Activated T-cell treated with anti-CD3 and anti-CD28 coated beads, Interleukin-2, amount 50 U/mL, for 4 hours (primary cell): ENCODE data around the gene SYPL2. TPM values are rescaled to one million over a fixed set of nuclear protein-coding genes. Genes with fewer than 3 reads are reported as not detected.

ENCODE experiments used
- ATAC-seq, 2 donors: fragments of 200-7000 bp; cut with Tn5 transposase; one replicate each; pipeline ENCODE4 v1.10.0; 2021
- DNase-seq: peaks from one replicate; pipeline ENCODE4 v3.0.0-alpha.2; 2020
- H3K27me3 Mint-ChIP-seq: one replicate; pipeline ENCODE4 v1.8.0; 2021; ENCODE audit warnings: low read depth, mixed read lengths
- H3K36me3 Mint-ChIP-seq: one replicate; pipeline ENCODE4 v1.8.0; 2022; ENCODE audit warnings: mixed read lengths; ENCODE audit not compliant: insufficient read depth
- H3K4me1 Mint-ChIP-seq: one replicate; pipeline ENCODE4 v1.8.0; 2021; ENCODE audit warnings: low read depth, mixed read lengths
- H3K4me3 Mint-ChIP-seq: one replicate; pipeline ENCODE4 v1.8.0; 2021; ENCODE audit warnings: mild to moderate bottlenecking, moderate library complexity, mixed read lengths
- H3K9me3 Mint-ChIP-seq: one replicate; pipeline ENCODE4 v1.8.0; 2021; ENCODE audit warnings: mixed read lengths
- total RNA-seq, 3 donors: library from RNA; stranded (reverse); gene quantifications; one replicate each; pipeline ENCODE4 v1.2.1, GENCODE V29; 2021

The SYPL2 gene
- total RNA-seq, 3 donors from 2014 or later, result 0.13 to 0.37 TPM; not detected in 1

DNA sequence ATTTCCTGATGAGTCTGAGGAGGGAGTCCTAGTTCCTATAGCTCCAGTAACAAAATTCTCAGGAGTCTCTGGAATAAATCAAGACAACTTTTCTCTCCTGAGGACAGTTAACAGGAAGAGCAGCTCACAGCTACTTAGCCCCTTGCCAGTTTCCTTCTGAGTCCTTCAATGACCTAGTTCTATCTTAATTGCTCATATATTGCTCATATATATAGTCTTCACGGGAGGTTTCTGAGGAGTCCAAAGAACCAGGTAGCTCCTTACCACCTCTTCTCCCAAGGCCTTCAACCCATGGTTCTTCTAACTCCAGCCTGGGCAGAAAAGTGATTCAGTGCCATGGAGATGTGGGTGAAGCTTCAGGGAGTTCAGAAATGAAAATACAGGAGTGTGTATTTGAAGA is 38.6 kb downstream of the SYPL2 start:
- H3K4me3 Mint-ChIP-seq, result no peak overlapping the region
- H3K9me3 Mint-ChIP-seq, result no peaks in the 10 kb centered on the region
- no peak for DNase-seq
- H3K4me1 Mint-ChIP-seq, result peaks cover 88% of the 10 kb centered on the region
- H3K36me3 Mint-ChIP-seq, result peaks cover 6% of the 10 kb centered on the region
- no peaks in the 10 kb centered on the region for H3K27me3 Mint-ChIP-seq
- peak; percentile 22 to 38 for ATAC-seq

- peaks cover 6% of the 10 kb centered on the region for H3K36me3 Mint-ChIP-seq
- H3K4me3 Mint-ChIP-seq, result peak overlapping the region; percentile 85
- peaks cover 69% of the 10 kb centered on the region for H3K4me1 Mint-ChIP-seq
- ATAC-seq, result no peak
- H3K9me3 Mint-ChIP-seq, result no peaks in the 10 kb centered on the region
- no peaks in the 10 kb centered on the region for H3K27me3 Mint-ChIP-seq
- DNase-seq, result no peak
These were observed 41.9 kb downstream of the SYPL2 start for GRCh38 chr1:109508001-109508872.

DNA sequence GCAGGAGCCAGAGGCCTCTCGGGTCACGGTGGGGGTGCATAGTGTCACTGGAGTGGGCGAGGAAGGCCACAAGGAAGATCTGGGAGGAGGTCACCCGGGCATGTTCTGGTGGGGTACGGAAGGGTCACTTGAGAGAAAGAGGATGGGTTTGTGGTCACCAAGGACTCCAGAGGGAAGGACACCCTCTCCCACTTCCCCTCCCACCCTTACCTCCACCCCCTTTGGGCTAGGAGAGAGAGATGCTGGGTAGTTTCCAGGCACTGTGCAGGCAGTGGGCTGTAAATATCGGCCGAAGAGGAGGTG is 42.5 kb downstream of the SYPL2 start:
- peaks cover 6% of the 10 kb centered on the region for H3K36me3 Mint-ChIP-seq
- no peaks in the 10 kb centered on the region for H3K9me3 Mint-ChIP-seq
- H3K4me3 Mint-ChIP-seq, result peak overlapping the region; percentile 85
- no peak for DNase-seq
- peaks cover 64% of the 10 kb centered on the region for H3K4me1 Mint-ChIP-seq
- peak in 1 of 2 donors; percentile 1 for ATAC-seq
- H3K27me3 Mint-ChIP-seq, result no peaks in the 10 kb centered on the region

DNA sequence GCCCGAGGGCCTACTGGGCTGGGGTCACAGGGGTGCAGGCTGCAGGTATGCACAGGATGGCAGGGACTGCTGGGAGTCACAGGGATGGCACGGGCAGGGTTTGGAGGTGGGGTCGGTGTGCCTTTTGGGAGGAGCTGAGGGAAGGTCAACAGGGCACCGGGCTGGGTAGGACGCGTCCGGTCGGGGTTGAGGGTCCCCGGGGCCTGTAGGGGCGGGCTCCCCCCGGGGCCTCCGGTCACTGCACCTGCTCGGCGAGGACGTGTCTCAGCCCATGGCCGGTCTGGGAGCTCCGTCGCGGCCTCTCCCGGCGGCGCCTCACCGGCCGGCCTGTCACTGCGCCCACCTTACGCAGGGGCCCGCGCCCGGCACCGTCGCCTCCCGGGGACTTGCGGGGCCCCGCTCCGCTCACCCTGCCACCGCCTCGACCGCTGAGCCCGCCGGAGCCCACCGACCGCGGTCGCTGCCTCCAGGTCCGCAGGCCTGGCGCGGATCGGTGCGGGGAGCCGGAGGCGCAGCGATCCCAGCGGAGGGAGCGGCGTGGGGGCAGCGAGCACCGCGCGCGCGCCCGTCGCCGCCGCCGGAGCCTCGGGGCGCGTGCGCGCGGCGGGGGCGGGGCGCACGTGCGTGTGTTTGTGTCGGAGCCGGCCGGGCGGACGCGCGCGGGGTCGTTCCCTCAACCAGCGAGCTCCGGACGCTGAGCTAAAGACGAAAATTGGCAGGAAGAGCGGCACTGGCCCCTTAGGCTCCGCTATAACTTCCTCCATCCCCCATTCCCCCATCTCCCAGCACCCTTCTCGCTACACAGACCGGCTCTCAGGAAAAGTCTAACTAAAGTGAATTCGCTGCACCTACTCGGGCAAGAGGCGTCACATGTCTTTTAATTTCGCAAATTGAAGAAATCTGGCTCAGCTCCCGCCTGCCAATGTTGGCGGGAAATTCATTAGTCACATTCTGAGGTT is 43.1 kb downstream of the SYPL2 start, which contains the start of gene AMIGO1:
Gene AMIGO1, minus strand, starts transcription at position 552 of the 959 bp plus-strand sequence. CDS start 815 bp downstream, outside the sequence.
- peaks cover 59% of the 10 kb centered on the region for H3K4me1 Mint-ChIP-seq
- H3K36me3 Mint-ChIP-seq, result peaks cover 6% of the 10 kb centered on the region
- no peaks in the 10 kb centered on the region for H3K9me3 Mint-ChIP-seq
- ATAC-seq (peak; percentile 72 to 77), DNase-seq (peak; percentile 53)
- H3K27me3 Mint-ChIP-seq, result no peaks in the 10 kb centered on the region
- H3K4me3 Mint-ChIP-seq, result peak within 1 kb of the TSS; percentile 91

DNA sequence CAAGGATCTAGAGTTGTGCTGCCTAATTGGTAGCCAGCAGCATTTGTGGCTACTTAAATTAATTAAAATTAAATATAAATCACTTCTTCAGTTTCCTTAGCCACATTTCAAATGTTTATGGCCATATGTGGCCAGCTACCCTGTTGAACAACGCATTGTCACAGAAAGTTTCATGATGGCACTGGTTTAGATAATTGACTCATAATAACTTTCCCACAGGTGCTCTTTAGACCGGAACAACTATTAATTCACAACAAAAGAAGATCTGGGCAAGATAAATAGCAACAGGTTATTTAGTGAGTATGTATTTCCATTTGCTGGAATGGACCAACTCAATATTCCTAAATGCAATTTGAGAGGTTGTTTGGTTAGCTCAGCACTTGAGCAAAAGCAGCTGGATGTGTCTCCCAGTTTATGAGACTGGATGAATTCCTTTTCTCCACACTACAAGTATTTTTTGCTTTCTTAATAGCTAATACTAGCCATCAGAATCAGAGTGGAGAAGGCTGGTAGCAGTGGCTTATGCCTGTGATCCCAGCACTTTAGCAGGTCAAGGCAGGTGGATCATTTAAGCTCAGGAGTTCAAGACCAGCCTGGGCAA is 46.9 kb downstream of the SYPL2 start:
- Mint-ChIP-seq H3K9me3 (no peaks in the 10 kb centered on the region), H3K4me3 (no peak overlapping the region), H3K36me3 (peaks cover under 1% of the 10 kb centered on the region), H3K4me1 (peaks cover 27% of the 10 kb centered on the region), H3K27me3 (no peaks in the 10 kb centered on the region)
- ATAC-seq, result no peak
- DNase-seq, result no peak

DNA sequence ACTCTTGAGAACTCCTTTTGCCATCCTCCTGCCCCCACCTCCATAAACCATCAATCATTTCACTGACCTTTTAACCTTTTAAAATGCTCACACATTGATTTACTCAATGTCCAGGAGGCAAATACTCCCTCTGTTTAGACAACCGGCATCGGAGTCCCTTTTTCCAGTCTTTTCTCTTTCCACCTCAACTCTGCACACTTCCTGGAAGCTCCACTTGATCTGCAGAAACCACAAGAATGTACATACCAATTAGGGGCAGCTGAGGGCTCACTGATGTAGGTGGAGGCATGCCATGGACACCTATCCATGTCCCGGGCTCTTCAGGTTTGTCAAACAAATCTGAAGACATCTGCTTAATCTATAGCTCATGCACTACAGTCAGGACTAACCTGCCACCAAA is 48.5 kb downstream of the SYPL2 start:
- Mint-ChIP-seq H3K36me3 (no peaks in the 10 kb centered on the region), H3K4me3 (no peak overlapping the region), H3K9me3 (no peaks in the 10 kb centered on the region), H3K4me1 (peaks cover 15% of the 10 kb centered on the region), H3K27me3 (no peaks in the 10 kb centered on the region)
- no peak for DNase-seq
- no peak for ATAC-seq

DNA sequence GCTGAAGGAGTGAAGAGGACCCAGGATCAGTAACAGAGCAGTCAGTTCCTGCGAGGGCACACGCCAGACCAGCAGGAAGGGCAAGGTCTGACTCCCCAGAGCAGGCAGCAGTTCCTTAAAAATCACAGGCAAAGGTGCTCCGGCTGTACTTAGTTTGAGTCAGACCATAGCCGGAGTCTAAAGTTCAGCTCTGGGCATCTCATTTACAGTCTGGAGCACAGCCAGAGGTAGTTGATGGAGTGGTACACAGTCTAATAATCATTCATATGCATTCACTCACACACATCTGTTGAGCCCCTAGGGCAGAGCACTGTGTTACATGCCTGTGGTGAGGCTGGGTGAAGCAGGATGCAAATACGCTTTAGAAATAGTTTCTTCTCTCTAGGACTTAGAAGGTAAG is 50.5 kb downstream of the SYPL2 start:
- H3K9me3 Mint-ChIP-seq, result no peaks in the 10 kb centered on the region
- no peak for DNase-seq
- ATAC-seq, result no peak
- H3K4me1 Mint-ChIP-seq, result no peaks in the 10 kb centered on the region
- H3K36me3 Mint-ChIP-seq, result no peaks in the 10 kb centered on the region
- no peak overlapping the region for H3K4me3 Mint-ChIP-seq
- no peaks in the 10 kb centered on the region for H3K27me3 Mint-ChIP-seq

- H3K9me3 Mint-ChIP-seq, result no peaks in the 10 kb centered on the region
- no peak overlapping the region for H3K4me3 Mint-ChIP-seq
- H3K36me3 Mint-ChIP-seq, result no peaks in the 10 kb centered on the region
- H3K4me1 Mint-ChIP-seq, result no peaks in the 10 kb centered on the region
- no peaks in the 10 kb centered on the region for H3K27me3 Mint-ChIP-seq
- no peak for DNase-seq
- ATAC-seq, result no peak
These were observed 51.0 kb downstream of the SYPL2 start for GRCh38 chr1:109517337-109517736.

DNA sequence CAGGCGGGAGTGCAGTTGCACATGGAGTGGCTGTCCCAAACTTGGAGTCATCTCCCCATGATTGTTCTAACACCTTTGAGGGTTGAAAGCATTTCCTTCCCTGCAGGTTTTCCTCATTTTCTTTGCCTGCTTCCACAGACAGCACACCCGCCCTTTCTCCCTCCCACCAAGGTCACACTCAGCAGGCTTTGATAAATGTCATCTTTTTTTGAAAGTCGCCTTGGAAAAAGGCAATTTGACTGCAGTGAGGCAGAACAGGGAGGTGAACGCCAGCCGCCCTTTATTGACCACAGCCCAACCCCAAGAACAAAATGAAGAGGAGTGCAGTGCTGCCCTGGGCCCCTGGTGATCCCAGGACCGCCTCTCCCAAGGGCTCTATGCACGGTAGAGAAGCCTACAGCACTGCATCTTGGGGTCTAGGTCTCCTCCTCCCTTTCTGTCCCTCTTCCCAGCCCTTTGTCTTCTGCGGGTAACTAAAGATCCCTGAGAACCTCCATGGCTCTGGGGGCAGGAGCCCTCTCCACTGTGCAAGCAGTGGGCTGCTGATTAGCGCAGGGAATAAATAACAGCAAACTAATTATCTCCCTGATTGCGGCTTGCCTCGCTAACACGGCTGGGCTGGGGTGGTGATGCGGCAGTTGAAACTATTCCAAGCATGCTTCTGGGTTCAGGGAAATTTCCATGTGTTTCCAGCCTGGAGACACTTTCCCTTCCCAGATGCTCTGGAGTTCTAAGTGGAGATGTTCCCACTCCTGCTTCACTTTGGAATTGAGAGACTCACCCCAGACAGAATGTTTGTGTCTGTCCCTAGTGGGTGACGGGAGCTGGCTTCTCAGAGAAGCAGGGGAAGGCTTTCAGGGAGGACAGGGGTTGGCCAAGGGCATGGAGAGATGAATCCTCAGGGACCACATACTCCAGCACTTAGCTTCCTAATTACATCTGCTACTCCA is 54.9 kb downstream of the SYPL2 start:
- no peak for DNase-seq
- Mint-ChIP-seq H3K4me1 (no peaks in the 10 kb centered on the region), H3K36me3 (no peaks in the 10 kb centered on the region), H3K4me3 (no peak overlapping the region), H3K9me3 (no peaks in the 10 kb centered on the region), H3K27me3 (peaks cover 3% of the 10 kb centered on the region)
- no peak for ATAC-seq

- DNase-seq (no peak), ATAC-seq (no peak)
- Mint-ChIP-seq H3K36me3 (no peaks in the 10 kb centered on the region), H3K9me3 (no peaks in the 10 kb centered on the region), H3K4me3 (no peak overlapping the region), H3K4me1 (no peaks in the 10 kb centered on the region), H3K27me3 (peaks cover 3% of the 10 kb centered on the region)
These were observed 55.7 kb downstream of the SYPL2 start for GRCh38 chr1:109522026-109522425.

GRCh38 chr1:109523706-109524105 is 57.4 kb downstream of the SYPL2 start:
- Mint-ChIP-seq H3K36me3 (no peaks in the 10 kb centered on the region), H3K9me3 (no peaks in the 10 kb centered on the region), H3K4me1 (no peaks in the 10 kb centered on the region), H3K4me3 (no peak overlapping the region), H3K27me3 (peaks cover 3% of the 10 kb centered on the region)
- no peak for DNase-seq
- ATAC-seq, result no peak

- Mint-ChIP-seq H3K4me1 (peaks cover 22% of the 10 kb centered on the region), H3K9me3 (no peaks in the 10 kb centered on the region), H3K36me3 (no peaks in the 10 kb centered on the region), H3K4me3 (no peak overlapping the region), H3K27me3 (peaks cover 3% of the 10 kb centered on the region)
- DNase-seq, result no peak
- ATAC-seq, result no peak
These were observed 60.9 kb downstream of the SYPL2 start for GRCh38 chr1:109527098-109527811.
